HAP-1 (cell line): ENCODE measurements around the gene UNK.

Source experiments
- DNase-seq, 2 experiments: peaks; one replicate each; pipeline ENCODE4 v3.0.0-alpha.2; 2016 to 2020; ENCODE audit warnings: low spot score in 2 of 2
- H3K27me3 ChIP-seq: fragments of 250-450 bp; sonication (Bioruptor Pico); 2 replicates; pipeline ENCODE4 v1.5.1; 2020; ENCODE audit warnings: low read depth, mild to moderate bottlenecking, moderate library complexity
- H3K36me3 ChIP-seq: fragments of 250-450 bp; sonication (Bioruptor Pico); replicated peaks from 2 replicates; pipeline ENCODE4 v1.5.1; 2020; ENCODE audit warnings: mild to moderate bottlenecking
- H3K4me1 ChIP-seq: fragments of 250-450 bp; sonication (Bioruptor Pico); 2 replicates; pipeline ENCODE4 v1.5.1; 2020; ENCODE audit warnings: mild to moderate bottlenecking
- H3K4me3 ChIP-seq: fragments of 250-450 bp; sonication (Bioruptor Pico); 2 replicates; pipeline ENCODE4 v1.5.1; 2020; ENCODE audit warnings: mild to moderate bottlenecking, moderate library complexity
- H3K9me3 ChIP-seq: fragments of 250-450 bp; sonication (Bioruptor Pico); 2 replicates; pipeline ENCODE4 v1.5.1; 2020; ENCODE audit warnings: mild to moderate bottlenecking, moderate library complexity
- in situ Hi-C: fragments of 300-500 bp; cut with MboI; formaldehyde crosslinking; loops from 3 replicates; pipeline ENCODE4 v1.14.3; 2020; ENCODE audit warnings: low sequenced_read_pairs, inconsistent platforms, mixed read lengths

UNK gene

DNA sequence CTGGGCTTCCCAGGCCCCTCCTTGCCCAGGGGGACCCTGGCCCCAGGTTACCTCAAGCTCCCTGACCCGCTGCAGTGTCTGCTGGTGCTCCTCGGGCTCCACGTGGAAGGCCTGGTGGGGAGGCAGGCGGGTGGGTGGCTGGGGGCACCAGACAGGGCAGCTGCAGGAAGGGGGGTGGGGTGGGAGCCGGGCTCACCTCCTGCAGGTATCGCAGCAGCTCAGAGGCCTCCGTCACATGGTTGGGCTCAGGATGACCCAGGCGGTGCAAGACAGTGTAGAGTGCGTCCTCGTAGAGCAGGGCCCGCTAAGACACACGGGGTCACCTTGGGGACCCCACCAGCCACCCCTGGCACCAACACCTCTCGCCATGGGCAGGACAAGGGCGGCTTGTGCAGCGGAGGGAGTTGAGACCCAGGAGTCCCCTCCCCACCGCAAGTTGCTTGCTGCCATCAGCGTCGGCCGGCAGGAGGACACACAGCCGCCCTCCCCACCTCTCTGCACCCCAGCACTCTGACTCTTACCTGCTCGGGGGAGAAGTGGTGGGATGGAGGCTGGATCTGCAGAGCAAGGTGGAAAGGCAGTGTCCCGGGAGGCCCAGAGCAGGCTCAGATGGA, 58.5 kb downstream of the UNK start:
- Histone ChIP-seq H3K36me3 (peaks cover 13% of the 10 kb centered on the region), H3K4me3 (no peak overlapping the region), H3K27me3 (no peaks in the 10 kb centered on the region), H3K4me1 (peaks cover 6% of the 10 kb centered on the region), H3K9me3 (no peaks in the 10 kb centered on the region)
- in situ Hi-C loops: no loop called here
- no peak for DNase-seq

GRCh38 chr17:75843577-75844529, 59.2 kb downstream of the UNK start, which contains the start of gene UNC13D:
Gene UNC13D (minus strand): TSS chr17:75844404. CDS start chr17:75844337, 67 bp downstream.
- Histone ChIP-seq H3K36me3 (peaks cover 18% of the 10 kb centered on the region), H3K27me3 (no peaks in the 10 kb centered on the region), H3K4me1 (peaks cover 6% of the 10 kb centered on the region), H3K4me3 (no peak within 1 kb of the TSS), H3K9me3 (no peaks in the 10 kb centered on the region)
- in situ Hi-C loops: no loop called here
- no peak for DNase-seq

DNA sequence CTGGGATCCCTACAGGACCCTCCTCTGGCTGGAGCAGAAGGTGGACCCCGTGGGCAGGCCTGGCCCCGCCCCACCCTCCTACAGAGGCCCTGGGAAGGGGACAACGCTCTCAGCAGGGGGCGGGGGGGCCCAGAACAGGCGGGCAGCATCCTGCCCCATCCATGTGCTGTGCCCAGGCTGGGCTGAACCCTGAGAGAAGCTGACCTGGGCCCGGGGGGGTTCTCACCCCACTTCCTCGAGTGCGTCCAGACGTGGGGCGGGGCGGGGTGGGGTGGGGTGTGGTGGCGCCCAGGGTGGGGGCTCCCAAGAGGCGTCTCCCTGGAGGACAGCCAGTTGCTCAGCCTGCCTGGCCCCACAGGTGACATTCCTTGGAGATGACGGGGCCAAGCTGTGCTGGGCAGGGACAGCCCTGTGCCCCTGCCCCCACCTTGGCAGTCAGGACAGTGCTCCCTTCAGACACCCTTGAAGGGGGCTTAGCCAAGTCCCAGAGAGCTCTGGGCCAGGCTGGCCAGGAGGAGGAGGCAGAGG, 60.0 kb downstream of the UNK start:
- Histone ChIP-seq H3K4me1 (peaks cover 6% of the 10 kb centered on the region), H3K27me3 (no peaks in the 10 kb centered on the region), H3K9me3 (no peaks in the 10 kb centered on the region), H3K36me3 (peaks cover 23% of the 10 kb centered on the region), H3K4me3 (no peak overlapping the region)
- DNase-seq: no peak
- in situ Hi-C loops: no loop called here

- no peak overlapping the region for H3K4me3 ChIP-seq
- peaks cover 6% of the 10 kb centered on the region for H3K4me1 ChIP-seq
- DNase-seq: peak; percentile 71 to 86
- no peaks in the 10 kb centered on the region for H3K9me3 ChIP-seq
- no peaks in the 10 kb centered on the region for H3K27me3 ChIP-seq
- in situ Hi-C loops: no loop called here
- peaks cover 23% of the 10 kb centered on the region for H3K36me3 ChIP-seq
These were observed 60.6 kb downstream of the UNK start for GRCh38 chr17:75845058-75845711.

- H3K9me3 ChIP-seq: no peaks in the 10 kb centered on the region
- no peak for DNase-seq
- no peaks in the 10 kb centered on the region for H3K27me3 ChIP-seq
- H3K4me1 ChIP-seq: peaks cover 6% of the 10 kb centered on the region
- H3K36me3 ChIP-seq: peaks cover 29% of the 10 kb centered on the region
- in situ Hi-C loops: no loop called here
- no peak overlapping the region for H3K4me3 ChIP-seq
These were observed 61.5 kb downstream of the UNK start for GRCh38 chr17:75845933-75846691.

- peaks cover 6% of the 10 kb centered on the region for H3K4me1 ChIP-seq
These were observed 62.3 kb downstream of the UNK start for GRCh38 chr17:75846692-75847613.

GRCh38 chr17:75847614-75848522, 63.3 kb downstream of the UNK start:
- no peak for DNase-seq
- Histone ChIP-seq H3K4me1 (peaks cover 6% of the 10 kb centered on the region), H3K36me3 (peaks cover 32% of the 10 kb centered on the region), H3K4me3 (no peak overlapping the region), H3K9me3 (no peaks in the 10 kb centered on the region), H3K27me3 (no peaks in the 10 kb centered on the region)
- in situ Hi-C loops: no loop called here

More at GRCh38 chr17:75846692-75847613, 62.3 kb downstream of the UNK start:
- in situ Hi-C loops: no loop called here
- Histone ChIP-seq H3K36me3 (peaks cover 32% of the 10 kb centered on the region), H3K9me3 (no peaks in the 10 kb centered on the region), H3K27me3 (no peaks in the 10 kb centered on the region), H3K4me3 (no peak overlapping the region)
- no peak for DNase-seq

- Histone ChIP-seq H3K4me1 (peaks cover 6% of the 10 kb centered on the region), H3K9me3 (no peaks in the 10 kb centered on the region), H3K36me3 (peaks cover 32% of the 10 kb centered on the region), H3K4me3 (no peak overlapping the region), H3K27me3 (no peaks in the 10 kb centered on the region)
- in situ Hi-C loops: no loop called here
- peak; percentile 34 to 90 for DNase-seq
These were observed 64.1 kb downstream of the UNK start for GRCh38 chr17:75848523-75849278.

DNA sequence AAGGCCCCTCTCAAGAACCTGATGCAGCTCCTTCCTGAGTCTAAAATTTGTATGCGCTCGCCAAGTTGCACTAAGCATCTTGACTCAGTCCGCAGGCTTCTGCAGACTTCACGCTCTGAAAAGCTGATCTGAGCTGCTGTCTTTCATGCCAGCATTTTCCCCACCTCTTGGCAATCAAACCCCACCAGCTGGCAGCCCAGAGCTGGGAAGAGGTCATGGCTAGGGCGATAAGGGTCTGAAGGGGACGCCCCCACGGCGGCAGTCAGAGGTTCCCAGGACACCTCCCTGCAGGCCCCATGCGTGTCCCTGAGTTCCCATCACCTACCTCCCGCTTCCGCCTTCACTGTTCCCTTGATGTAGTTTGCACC, 64.7 kb downstream of the UNK start:
- no peak for DNase-seq
- H3K9me3 ChIP-seq: no peaks in the 10 kb centered on the region
- H3K4me1 ChIP-seq: peaks cover 7% of the 10 kb centered on the region
- no peaks in the 10 kb centered on the region for H3K27me3 ChIP-seq
- in situ Hi-C loops: no loop called here
- peaks cover 32% of the 10 kb centered on the region for H3K36me3 ChIP-seq
- no peak overlapping the region for H3K4me3 ChIP-seq

GRCh38 chr17:75849724-75850123, 65.1 kb downstream of the UNK start:
- no peak for DNase-seq
- Histone ChIP-seq H3K4me1 (peaks cover 10% of the 10 kb centered on the region), H3K9me3 (no peaks in the 10 kb centered on the region), H3K27me3 (no peaks in the 10 kb centered on the region), H3K36me3 (peaks cover 32% of the 10 kb centered on the region), H3K4me3 (no peak overlapping the region)
- in situ Hi-C loops: no loop called here

DNA sequence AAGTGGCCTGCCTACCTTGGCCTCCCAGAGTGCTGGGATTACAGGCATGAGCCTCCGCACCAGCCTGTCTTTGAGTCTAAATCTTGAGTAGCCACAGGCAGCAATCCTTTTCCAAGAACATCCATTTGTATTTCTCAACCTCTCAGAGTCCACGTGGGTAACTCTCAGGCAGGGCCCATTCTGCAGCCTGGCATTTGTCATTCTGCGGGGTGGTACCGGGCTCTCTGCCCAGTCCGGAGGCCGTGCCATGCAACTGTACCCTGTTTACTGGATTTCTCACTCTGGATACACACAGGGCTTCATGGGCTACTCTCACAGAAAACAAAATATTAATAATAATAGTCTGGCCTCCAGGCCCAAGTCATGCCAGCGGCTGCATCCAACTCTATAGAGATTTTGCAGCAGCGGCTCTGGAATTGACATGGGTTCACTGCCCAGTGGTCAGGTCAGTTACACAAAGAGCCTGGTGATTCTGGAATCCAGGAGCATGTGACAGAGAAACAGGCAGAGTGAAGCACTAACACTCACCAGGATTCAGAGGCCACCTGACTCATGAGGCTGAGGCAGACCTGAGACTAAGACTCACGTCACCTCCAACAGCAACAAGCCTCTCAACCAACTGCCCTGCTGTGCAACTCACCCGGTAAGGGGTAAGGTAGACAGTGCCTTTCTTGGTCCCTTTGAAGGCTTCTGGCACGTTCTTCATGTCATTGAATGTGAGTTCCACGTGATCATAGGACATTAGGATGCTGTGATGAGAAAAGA, 66.5 kb downstream of the UNK start:
- H3K9me3 ChIP-seq: no peaks in the 10 kb centered on the region
- H3K36me3 ChIP-seq: peaks cover 32% of the 10 kb centered on the region
- in situ Hi-C loops: no loop called here
- no peak for DNase-seq
- peaks cover 4% of the 10 kb centered on the region for H3K4me1 ChIP-seq
- no peak overlapping the region for H3K4me3 ChIP-seq
- no peaks in the 10 kb centered on the region for H3K27me3 ChIP-seq
